MG63 (cell line): Measurements from ENCODE around the gene MT3. TPM values are rescaled to one million over a fixed set of nuclear protein-coding genes. Genes with fewer than 3 reads are reported as not detected.
"Not testable (repeated sequence)": the region's sequence is repeated elsewhere in the genome, so short reads cannot be mapped to it uniquely, and the experiment has no call there.

Experiments used
- DNase-seq: peaks from one replicate; pipeline ENCODE4 v3.0.0-alpha.2; 2020
- H3K27me3 ChIP-seq: fragments of 250-450 bp; sonication (Bioruptor Pico); 2 replicates; pipeline ENCODE4 v1.5.1; 2020; ENCODE audit warnings: mild to moderate bottlenecking, moderate library complexity
- H3K36me3 ChIP-seq: fragments of 250-450 bp; sonication (Bioruptor Pico); 2 replicates; pipeline ENCODE4 v1.5.1; 2020; ENCODE audit warnings: mild to moderate bottlenecking, moderate library complexity
- H3K4me3 ChIP-seq: fragments of 250-450 bp; sonication (Bioruptor Pico); 2 replicates; pipeline ENCODE4 v1.5.1; 2020; ENCODE audit warnings: mild to moderate bottlenecking, moderate library complexity
- H3K9me3 ChIP-seq: fragments of 250-450 bp; sonication (Bioruptor Pico); 2 replicates; pipeline ENCODE4 v1.5.1; 2020; ENCODE audit warnings: mild to moderate bottlenecking, moderate library complexity
- total RNA-seq: library from RNA; depleted of rRNA; stranded (reverse); fragments of >200 nt; shearing (Covaris generic); gene quantifications from 2 replicates; pipeline ENCODE4 v1.2.3, GENCODE V29; 2014; ENCODE audit warnings: low replicate concordance

Gene MT3
- total RNA-seq, 1 experiment from 2014 or later, result not detected

DNA sequence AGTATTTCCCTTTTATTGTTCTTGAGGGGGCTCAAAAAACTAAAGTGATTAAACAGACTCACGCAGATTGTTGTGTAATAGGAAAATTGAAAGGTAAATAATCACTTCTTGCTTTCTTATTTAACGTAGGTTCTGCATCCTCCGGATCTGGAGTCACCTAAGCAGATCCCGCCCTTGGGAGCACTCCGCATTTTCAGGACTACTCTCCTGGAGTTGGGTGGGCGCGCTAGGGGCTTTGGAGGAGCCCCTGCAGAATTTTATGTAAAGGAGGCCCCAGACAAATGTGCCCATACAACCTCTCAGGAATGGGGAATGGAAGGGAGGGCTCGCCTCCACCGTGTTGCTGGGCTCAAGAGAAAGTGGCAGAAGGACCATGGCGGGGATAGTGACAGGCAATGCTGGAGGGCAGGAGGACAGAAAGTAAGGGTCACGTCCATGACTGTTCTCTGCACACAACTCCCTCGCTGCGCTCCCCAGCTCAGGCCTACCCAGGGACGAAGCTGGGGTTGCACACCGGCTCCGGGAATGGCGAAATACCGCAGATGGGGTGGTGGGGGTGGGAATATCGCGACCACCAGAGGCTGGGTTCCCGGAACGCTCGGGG lies 27.4 kb downstream of the MT3 start:
- Histone ChIP-seq H3K27me3 (no peaks in the 10 kb centered on the region), H3K36me3 (no peaks in the 10 kb centered on the region), H3K9me3 (no peaks in the 10 kb centered on the region; the same call in 1 of the 2 replicates), H3K4me3 (peak overlapping the region; percentile 44)
- DNase-seq, result no peak

DNA sequence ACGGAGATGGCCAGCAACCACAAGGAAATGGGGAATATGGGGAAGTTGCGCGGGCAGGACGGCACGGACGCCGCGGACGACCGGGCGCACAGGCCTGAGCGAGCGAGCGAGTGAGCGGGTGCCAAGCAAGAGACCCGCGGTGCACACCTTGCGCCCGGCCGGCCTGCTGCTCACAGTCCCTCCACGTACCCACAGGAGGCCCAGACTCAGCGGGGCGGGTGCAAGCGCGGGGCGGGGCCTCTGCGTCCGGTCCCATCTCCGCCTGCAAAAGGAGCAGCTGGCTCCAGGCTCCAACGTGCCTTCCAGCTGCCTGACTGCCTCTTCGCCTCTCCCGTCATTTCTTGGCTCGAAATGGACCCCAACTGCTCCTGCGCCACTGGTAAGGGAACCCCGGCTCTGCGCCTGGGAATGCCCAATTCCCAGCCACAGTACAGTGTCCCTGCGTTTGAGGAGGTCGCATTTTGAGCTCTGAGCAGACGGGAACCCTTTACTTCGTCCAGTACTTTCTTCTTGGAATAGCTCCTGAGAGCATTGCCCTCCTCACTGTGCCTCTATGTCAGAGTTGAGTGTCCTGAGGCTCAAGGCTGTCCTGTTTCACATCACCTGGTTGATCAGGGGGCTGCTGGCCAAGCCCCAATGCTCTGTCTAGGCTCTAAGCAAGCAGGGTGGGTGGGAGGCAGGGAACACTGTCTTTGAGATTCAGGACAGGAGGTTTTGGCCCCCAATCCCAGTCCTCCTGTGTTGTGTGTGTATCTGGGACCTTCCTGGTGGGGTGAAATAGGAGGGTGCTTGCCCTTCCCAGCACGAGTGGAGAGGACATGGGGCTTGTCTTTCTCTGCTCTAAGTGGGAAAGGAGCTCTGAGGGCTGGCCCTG lies 28.1 kb downstream of the MT3 start:
- Histone ChIP-seq H3K4me3 (peak overlapping the region; percentile 44), H3K9me3 (no peaks in the 10 kb centered on the region; the same call in 1 of the 2 replicates), H3K36me3 (no peaks in the 10 kb centered on the region), H3K27me3 (no peaks in the 10 kb centered on the region)
- peak; percentile 98 for DNase-seq

DNA sequence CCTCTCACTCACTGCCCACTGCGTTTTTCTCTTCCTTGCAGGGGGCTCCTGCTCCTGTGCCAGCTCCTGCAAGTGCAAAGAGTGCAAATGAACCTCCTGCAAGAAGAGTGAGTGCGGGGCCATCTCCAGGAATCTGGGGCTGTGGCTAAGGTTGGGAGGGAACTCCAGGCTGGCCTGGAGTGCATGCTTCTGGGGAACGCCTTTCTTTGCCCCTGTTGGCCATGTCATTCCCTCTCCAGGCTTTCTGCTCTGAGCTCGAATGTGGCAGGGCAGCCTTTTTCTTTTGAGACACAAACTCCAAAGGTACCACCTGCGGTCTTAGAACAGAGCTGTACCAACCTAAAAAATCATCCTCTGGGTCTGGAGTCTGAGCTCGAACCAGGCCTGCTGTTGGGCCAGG lies 28.8 kb downstream of the MT3 start:
- Histone ChIP-seq H3K27me3 (no peaks in the 10 kb centered on the region), H3K9me3 (no peaks in the 10 kb centered on the region; the same call in 1 of the 2 replicates), H3K36me3 (no peaks in the 10 kb centered on the region), H3K4me3 (peak overlapping the region; percentile 44; the same call in 1 of the 2 replicates)
- no peak for DNase-seq

DNA sequence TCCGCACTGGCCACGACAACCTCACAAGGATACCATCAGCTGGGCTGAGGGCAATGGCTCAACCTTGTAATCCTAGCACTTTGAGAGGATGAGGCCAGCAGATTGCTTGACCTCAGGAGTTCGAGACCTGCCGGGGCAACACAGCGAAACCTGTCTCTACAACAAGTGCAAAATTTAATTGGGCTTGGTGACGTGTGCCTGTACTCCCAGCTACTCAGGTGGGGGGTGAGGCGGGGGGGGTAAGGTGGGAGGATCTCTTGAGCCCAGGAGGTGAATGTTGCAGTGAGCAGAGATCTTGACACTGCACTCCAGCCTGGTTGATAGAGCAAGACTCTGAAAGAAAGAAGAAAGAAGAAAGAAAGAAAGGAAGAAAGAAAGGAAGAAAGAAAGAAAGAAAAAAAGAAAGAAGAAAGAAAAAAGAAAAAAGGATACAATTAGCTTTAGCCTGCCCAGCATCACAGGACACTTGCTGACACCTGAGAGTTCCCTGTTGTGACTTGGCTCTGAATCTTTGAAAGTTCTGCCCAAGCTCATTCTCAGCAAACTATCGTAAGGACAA lies 31.1 kb downstream of the MT3 start:
- no peak for DNase-seq
- Histone ChIP-seq H3K27me3 (no peaks in the 10 kb centered on the region), H3K36me3 (no peaks in the 10 kb centered on the region), H3K4me3 (no peak overlapping the region), H3K9me3 (no peaks in the 10 kb centered on the region)

DNA sequence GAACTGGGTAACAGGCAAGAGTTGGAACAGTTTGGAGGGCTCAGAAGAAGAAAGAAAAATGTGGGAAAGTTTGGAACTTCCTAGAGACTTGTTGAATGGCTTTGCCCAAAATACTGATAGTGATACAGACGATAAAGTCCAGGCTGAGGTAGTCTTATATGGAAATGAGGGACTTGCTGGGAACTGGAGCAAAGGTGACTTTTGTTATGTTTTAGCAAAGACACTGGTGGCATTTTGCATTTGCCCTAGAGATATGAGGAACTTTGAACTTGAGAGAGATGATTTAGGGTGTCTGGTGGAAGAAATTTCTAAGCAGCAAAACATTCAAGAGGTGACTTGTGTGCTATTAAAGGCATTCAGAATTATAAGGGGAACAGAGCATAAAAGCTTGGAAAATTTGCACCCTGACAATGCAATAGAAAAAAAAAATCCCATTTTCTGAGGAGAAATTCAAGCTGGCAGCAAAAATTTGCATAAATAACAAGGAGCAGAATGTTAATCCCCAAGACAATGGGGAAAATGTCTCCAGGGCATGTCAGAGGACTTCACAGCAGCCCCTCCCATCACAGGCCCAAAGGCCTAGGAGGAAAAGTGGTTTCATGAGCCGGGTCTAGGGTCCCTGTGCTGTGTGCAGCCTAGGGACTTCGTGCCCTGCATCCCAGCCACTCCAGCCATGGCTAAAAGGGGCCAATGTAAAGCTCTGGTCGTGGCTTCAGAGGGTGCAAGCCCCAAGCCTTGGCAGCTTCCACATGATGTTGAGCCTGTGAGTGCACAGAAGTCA lies 32.5 kb downstream of the MT3 start:
- not testable (repeated sequence) for H3K36me3 ChIP-seq, H3K27me3 ChIP-seq, H3K9me3 ChIP-seq, H3K4me3 ChIP-seq, DNase-seq

DNA sequence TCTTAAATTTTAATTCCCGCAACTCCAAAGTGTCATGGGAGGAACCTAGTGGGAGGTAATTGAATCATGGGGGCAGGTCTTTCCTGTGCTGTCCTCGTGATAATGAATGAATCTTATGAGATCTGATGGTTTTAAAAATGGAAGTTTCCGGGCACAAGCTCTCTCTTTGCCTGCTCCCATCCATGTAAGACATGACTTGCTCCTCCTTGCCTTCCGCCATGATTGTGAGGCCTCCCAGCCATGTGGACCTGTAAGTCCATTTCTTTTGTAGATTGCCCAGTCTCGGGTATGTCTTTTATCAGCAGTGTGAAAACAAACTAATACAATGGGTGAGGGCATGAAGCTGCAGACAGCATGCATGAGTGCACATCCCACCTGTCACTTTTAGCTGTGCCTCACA lies 33.9 kb downstream of the MT3 start:
- not testable (repeated sequence) for H3K36me3 ChIP-seq, H3K4me3 ChIP-seq, H3K27me3 ChIP-seq, H3K9me3 ChIP-seq, DNase-seq

DNA sequence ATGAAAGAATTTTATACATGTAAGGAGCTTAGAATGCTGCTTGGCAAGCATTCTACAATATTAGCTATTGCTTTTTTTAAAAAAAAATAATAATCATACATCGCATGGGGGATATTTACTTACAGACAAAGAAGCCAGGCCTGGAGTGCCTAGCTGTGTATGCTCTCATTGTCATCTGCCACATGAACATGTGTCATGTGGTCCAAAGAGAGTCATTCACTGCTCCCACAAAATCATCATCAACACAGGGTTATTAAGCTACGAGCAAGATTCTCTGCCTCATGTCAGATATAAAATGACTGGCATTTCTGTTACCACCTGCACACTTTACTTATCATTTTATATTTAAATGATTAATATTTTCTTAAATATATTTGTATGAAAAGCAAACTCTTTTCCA lies 34.3 kb downstream of the MT3 start:
- Histone ChIP-seq H3K9me3 (no peaks in the 10 kb centered on the region), H3K27me3 (no peaks in the 10 kb centered on the region), H3K4me3 (no peak overlapping the region), H3K36me3 (no peaks in the 10 kb centered on the region)
- DNase-seq, result no peak

DNA sequence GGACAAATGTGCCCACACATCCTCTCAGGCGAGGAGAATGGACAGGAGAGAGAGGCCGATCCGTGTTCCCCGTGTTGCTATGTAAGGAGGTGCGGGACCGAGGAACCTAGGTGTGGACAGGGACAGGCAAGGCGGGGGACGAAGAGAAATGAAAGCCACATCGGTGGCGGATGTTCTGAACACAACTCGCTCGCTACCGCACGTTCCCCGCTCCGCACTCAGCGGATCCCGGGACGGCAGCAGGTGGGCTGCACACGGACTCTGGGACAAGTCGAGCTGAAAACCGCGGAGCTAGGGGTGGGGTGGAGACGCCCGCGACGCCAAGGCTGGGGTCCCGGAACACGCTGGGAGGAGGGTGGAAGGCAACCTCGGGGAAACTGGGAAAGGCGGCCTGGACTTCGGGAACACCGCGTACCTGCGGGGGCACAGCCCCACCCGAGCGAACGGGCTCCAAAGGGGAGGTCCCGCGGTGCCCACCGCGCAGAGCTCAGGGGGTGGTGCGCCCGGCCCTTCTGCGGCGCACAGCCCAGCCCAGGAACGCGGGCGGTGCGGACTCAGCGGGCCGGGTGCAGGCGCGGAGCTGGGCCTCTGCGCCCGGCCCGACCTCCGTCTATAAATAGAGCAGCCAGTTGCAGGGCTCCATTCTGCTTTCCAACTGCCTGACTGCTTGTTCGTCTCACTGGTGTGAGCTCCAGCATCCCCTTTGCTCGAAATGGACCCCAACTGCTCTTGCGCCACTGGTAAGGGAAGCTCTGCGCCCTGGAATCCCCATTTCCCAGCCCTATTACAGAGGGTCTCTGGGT lies 36.0 kb downstream of the MT3 start, which contains the start of gene MT1E:
Gene MT1E (plus strand): TSS at position 642 of the 803 bp plus-strand sequence. CDS start 71 bp downstream, at position 713.
- Histone ChIP-seq H3K27me3 (no peaks in the 10 kb centered on the region), H3K4me3 (peak within 1 kb of the TSS; percentile 49), H3K36me3 (no peaks in the 10 kb centered on the region), H3K9me3 (no peaks in the 10 kb centered on the region)
- peak; percentile 83 for DNase-seq

DNA sequence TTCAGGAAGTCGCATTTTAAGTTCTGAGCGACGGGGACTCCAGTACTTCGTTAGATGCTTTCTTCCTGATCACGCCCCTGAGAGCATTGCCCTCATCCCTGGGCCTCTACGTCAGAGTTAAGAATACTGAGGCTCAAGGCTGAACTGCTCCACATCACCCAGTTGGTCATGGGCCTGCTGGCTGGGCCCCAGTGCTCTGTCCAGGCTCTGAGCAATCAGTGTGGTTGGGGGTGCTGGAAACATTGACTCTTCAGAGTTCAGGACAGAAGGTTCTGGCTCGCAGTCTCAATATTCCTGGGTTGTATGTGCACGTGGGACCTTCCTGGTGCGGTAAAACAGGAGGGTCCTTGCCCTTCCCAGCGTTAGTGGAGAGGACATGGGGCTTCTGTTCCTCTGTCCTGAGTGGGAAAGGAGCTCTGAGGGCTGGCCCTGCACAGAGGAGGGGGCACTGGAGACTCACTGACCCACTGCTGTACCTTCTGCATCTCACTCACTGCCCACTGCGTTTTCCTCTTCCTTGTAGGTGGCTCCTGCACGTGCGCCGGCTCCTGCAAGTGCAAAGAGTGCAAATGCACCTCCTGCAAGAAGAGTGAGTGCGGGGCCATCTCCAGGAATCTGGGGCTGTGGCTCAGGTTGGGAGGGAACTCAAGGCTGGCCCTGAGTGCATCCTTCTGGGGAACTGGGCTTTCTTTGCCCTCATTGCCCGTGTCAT lies 36.8 kb downstream of the MT3 start:
- DNase-seq, result peak; percentile 99

DNA sequence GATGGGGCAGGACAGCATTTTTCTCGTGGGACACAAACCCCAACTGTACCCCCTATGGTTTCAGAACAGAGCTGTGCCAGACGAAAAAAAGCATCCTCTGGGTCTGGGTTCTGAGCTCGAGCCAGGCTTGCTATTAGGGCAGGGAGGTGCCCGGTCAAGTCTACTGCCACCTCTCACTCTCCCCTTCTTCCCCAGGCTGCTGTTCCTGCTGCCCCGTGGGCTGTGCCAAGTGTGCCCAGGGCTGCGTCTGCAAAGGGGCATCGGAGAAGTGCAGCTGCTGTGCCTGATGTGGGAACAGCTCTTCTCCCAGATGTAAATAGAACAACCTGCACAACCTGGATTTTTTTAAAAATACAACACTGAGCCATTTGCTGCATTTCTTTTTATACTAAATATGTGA lies 37.4 kb downstream of the MT3 start:
- no peak for DNase-seq
- Histone ChIP-seq H3K9me3 (no peaks in the 10 kb centered on the region), H3K4me3 (peak overlapping the region; percentile 49), H3K36me3 (no peaks in the 10 kb centered on the region), H3K27me3 (no peaks in the 10 kb centered on the region)

More for the DNA sequence above, 36.8 kb downstream of the MT3 start:
- no peaks in the 10 kb centered on the region for H3K36me3 ChIP-seq
- peak overlapping the region; percentile 49 for H3K4me3 ChIP-seq
- no peaks in the 10 kb centered on the region for H3K27me3 ChIP-seq
- H3K9me3 ChIP-seq, result no peaks in the 10 kb centered on the region

DNA sequence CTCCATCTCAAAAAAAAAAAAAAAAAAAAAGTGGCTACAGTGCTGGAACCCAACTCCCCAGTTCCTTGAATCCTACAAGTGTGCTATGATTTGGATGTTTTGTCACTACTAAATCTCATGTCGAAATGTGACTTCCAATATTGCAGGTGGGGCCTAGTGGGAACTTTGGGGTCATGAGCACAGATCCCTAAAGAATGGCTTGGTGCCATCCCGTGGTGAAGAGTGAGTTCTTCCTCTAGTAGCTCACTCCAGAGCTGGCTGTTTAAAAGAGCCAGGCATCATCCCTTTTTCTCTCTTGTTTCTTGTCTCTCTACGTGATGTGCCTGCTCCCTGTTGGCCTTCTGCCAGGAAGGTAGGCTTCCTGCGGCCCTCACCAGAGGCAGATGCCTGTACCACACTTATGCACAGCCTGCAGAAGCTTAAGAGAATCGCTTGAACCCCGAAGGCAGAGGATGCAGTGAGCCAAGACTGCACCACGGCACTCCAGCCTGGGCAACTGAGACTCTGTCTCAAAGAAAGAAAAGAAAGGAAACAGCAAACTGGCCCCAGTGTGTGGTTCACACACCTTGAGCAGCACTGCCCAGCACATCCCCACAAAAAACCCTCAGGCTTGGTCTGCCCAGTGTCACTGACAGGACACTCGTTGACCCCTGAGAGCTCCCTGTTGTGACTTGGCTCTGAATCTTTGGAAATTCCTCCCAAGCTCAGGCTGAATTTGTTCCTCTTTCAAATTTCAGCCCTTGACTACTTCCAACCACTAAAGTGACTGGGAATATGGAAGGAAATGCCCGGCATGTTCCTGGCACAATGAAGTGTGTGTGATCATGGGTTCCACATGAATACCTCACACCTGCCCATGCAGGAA lies 39.4 kb downstream of the MT3 start:
- no peaks in the 10 kb centered on the region for H3K36me3 ChIP-seq
- no peaks in the 10 kb centered on the region for H3K9me3 ChIP-seq
- no peak for DNase-seq
- no peak overlapping the region for H3K4me3 ChIP-seq
- H3K27me3 ChIP-seq, result no peaks in the 10 kb centered on the region

DNA sequence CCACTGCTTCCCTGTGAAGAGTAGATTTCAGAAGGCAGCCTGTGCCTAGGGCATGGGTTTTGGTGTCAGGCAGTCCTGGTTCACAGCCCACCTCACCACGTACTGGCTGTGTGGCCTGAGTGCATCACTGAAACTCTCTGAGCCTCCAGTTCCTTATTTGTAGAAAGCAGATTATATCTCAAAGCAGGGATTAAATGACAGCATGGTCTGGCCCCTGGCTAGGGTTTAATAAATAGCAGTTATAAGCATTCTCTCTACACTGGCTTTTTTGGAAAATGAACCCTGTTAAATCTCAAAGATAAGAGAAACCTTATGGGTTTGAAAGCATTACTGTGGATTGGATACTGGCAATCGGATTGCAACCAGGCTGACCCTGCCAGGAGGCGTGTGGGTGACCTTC lies 40.2 kb downstream of the MT3 start:
- no peaks in the 10 kb centered on the region for H3K9me3 ChIP-seq
- H3K36me3 ChIP-seq, result no peaks in the 10 kb centered on the region
- no peak overlapping the region for H3K4me3 ChIP-seq
- H3K27me3 ChIP-seq, result no peaks in the 10 kb centered on the region
- no peak for DNase-seq

DNA sequence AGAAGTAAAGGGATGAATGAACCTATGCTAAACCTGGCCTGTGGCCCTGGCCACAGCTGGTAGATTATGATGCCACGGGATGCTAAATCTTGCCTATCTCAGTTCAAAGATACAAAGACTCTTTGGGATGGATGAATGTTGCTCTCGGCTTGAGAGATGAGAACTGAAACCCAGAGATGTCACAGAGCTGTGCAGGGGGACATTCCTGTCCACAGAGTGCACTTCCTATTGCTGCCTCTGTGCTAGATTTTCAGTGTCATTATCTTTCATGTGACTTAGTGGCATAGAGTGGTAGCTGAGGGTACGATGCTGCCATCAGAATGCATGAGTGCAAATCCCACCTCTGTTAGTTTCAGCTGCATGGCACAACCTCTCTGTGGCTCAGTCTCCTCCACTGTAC lies 40.8 kb downstream of the MT3 start:
- H3K4me3 ChIP-seq, result no peak overlapping the region
- no peak for DNase-seq
- no peaks in the 10 kb centered on the region for H3K9me3 ChIP-seq
- H3K27me3 ChIP-seq, result no peaks in the 10 kb centered on the region
- H3K36me3 ChIP-seq, result no peaks in the 10 kb centered on the region

DNA sequence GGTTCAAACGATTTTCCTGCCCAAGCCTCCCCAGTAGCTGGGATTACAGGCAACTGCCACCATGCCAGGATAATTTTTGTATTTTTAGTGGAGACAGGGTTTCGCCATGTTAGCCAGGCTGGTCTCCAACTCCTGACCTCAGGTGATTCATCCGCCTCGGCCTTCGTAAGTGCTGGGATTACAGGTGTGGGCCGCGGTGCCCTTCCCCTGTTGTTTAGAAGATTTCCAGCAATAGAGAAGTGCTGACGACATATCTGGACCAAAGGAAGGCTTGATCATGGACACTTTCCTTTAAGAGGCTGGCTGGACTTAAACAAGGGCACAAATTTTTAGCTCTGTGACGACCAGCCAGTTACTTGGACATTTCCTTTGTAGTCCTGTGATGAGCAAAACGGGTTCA lies 41.9 kb downstream of the MT3 start:
- no peak overlapping the region for H3K4me3 ChIP-seq
- no peak for DNase-seq
- no peaks in the 10 kb centered on the region for H3K36me3 ChIP-seq
- H3K9me3 ChIP-seq, result no peaks in the 10 kb centered on the region
- no peaks in the 10 kb centered on the region for H3K27me3 ChIP-seq

DNA sequence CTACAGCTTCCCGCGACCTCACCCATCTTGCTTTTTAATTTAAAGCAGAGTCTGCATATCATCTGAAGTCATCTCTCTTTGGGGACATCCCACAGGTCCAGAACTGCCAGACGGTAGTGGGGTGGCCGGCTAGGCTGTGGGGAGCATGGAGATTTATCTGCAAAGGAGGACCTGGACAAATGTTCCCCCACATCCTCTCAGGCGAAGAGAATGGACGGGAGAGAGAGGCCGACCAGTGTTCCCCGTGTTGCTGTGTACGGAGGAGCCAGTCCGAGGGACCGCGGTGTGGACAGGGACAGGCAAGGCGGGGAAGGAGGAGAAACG lies 42.5 kb downstream of the MT3 start:
- Histone ChIP-seq H3K9me3 (no peaks in the 10 kb centered on the region), H3K27me3 (no peaks in the 10 kb centered on the region), H3K36me3 (no peaks in the 10 kb centered on the region), H3K4me3 (peak overlapping the region; percentile 50)
- DNase-seq, result no peak
